Activated CD8-positive, alpha-beta memory T cell treated with anti-CD3 and anti-CD28 coated beads, Interleukin-2, amount 10 ng/mL, durations not matched to agents 7 days and 5 days (primary cell): Measurements from ENCODE around the gene OTUB2. TPM values are rescaled to one million over a fixed set of nuclear protein-coding genes. Genes with fewer than 3 reads are reported as not detected.

Experiments
- ATAC-seq: fragments of 150-1000 bp; cut with Tn5 transposase; one replicate; pipeline ENCODE4 v1.10.0; 2021; ENCODE audit warnings: moderate library complexity
- CTCF ChIA-PET: fragments of 350-600 bp; sonication (Branson Sonifier 250); formaldehyde crosslinking; loops from one replicate; lab custom pipeline; 2021; ENCODE audit warnings: antibody characterized with exemption; lab: Charles Lee
- DNase-seq: peaks from one replicate; pipeline ENCODE4 v3.0.0-alpha.2; 2020
- H3K27ac Mint-ChIP-seq: one replicate; pipeline ENCODE4 v1.8.0; 2021; ENCODE audit warnings: mild to moderate bottlenecking, mixed read lengths
- H3K27me3 Mint-ChIP-seq: one replicate; pipeline ENCODE4 v1.8.0; 2021; ENCODE audit warnings: mixed read lengths
- H3K36me3 Mint-ChIP-seq: one replicate; pipeline ENCODE4 v1.8.0; 2021; ENCODE audit warnings: mild to moderate bottlenecking, mixed read lengths
- H3K4me1 Mint-ChIP-seq: one replicate; pipeline ENCODE4 v1.8.0; 2021; ENCODE audit warnings: mixed read lengths
- H3K4me3 Mint-ChIP-seq: one replicate; pipeline ENCODE4 v1.8.0; 2021; ENCODE audit warnings: mild to moderate bottlenecking, moderate library complexity, mixed read lengths
- H3K9me3 Mint-ChIP-seq: one replicate; pipeline ENCODE4 v1.8.0; 2022; ENCODE audit warnings: low read depth, mixed read lengths
- total RNA-seq, 2 experiments: library from RNA; stranded (reverse); gene quantifications; one replicate each; pipeline ENCODE4 v1.2.3, GENCODE V29; 2021

OTUB2 gene
- total RNA-seq, 2 experiments from 2014 or later = 3.4 to 4.2 TPM

DNA sequence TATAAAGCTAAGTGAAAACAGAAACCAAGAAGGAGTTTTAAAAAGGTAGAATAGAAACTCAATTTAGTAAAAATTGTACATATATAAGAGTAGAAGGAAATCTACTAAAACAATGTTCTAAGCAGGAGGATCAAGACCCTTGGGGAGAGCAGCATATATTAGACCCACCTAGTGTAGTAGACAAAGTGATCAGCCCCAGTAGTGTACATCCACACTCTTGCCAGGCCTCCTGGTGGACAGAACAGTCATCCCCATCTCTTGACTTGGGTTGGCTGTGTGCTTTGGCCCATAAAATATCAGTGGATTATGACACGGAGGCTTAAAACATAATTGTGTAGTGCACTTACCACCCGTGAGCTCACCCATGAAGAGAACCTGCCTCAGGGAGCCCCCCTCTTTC is 10.9 kb upstream of the OTUB2 start:
- CTCF ChIA-PET = interaction anchor here (1.1 to 2.2 kb wide), 4 partner anchors 11 to 75 kb away, joined by 3 to 11 read pairs (median 4); partner anchors contain the start of gene OTUB2
- ATAC-seq (no peak), DNase-seq (no peak)
- H3K27me3 Mint-ChIP-seq = peaks cover 13% of the 10 kb centered on the region
- H3K4me1 Mint-ChIP-seq = peaks cover 30% of the 10 kb centered on the region
- H3K36me3 Mint-ChIP-seq = no peaks in the 10 kb centered on the region
- no peaks in the 10 kb centered on the region for H3K9me3 Mint-ChIP-seq
- H3K4me3 Mint-ChIP-seq = no peak overlapping the region
- H3K27ac Mint-ChIP-seq = no peak overlapping the region

DNA sequence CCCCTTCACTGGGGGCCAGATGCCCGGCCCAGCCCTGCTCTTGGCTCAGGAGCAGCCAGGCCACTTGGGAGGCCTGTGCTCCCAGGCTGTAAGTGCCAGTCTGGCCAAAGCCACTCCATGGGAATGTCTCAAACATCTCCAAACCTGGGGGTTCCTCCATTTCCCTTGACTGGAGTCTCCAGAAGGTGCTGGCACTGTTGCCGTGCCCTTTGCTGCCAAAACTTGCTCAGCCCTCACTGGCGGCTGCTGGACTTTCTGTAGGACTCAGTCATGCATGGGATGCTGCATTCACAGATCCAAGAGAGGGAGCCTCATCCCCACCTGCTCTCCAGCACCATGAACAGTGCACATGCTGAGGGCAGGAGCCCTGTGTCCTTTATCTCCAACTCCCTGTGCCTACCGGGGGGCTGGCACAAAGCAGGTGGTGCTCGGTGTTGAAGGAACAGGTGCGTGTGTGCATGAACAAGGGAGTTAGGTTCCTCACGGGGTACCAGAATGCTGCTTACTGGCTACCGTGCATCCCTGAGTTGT is 9.6 kb upstream of the OTUB2 start:
- Mint-ChIP-seq H3K4me1 (peaks cover 29% of the 10 kb centered on the region), H3K27me3 (peaks cover 13% of the 10 kb centered on the region), H3K36me3 (no peaks in the 10 kb centered on the region), H3K4me3 (no peak overlapping the region), H3K27ac (no peak overlapping the region), H3K9me3 (no peaks in the 10 kb centered on the region)
- DNase-seq (no peak), ATAC-seq (no peak)
- CTCF ChIA-PET = interaction anchor here (1.1 to 2.8 kb wide), 5 partner anchors 12 to 120 kb away, joined by 3 to 11 read pairs (median 7); no protein-coding TSS in a partner anchor

DNA sequence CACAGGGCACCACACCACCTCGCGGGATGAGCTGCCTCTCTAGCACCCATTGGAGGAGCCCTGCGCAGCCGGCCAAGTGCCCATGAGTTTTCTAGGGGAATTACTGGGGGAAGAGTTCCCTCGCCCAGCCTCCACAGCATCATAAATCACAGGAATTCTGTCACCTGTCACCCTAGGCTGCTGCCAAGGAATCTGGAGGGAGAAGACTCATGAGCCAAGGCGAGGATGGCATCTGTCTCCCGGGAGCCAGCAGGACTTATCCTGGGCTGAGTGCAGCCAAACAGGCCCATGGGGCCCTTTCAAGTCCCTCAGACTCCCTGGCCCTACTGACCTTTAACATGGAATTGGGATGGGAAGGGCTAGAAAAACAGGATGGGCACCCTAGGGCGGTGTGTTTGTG is 7.8 kb upstream of the OTUB2 start:
- Mint-ChIP-seq H3K9me3 (no peaks in the 10 kb centered on the region), H3K4me3 (no peak overlapping the region), H3K36me3 (no peaks in the 10 kb centered on the region), H3K27ac (no peak overlapping the region), H3K27me3 (peaks cover 13% of the 10 kb centered on the region), H3K4me1 (peaks cover 34% of the 10 kb centered on the region)
- ATAC-seq = no peak
- no peak for DNase-seq
- CTCF ChIA-PET = interaction anchor here (1.0 to 2.8 kb wide), 6 partner anchors 17 to 118 kb away, joined by 3 to 11 read pairs (median 6); no protein-coding TSS in a partner anchor

DNA sequence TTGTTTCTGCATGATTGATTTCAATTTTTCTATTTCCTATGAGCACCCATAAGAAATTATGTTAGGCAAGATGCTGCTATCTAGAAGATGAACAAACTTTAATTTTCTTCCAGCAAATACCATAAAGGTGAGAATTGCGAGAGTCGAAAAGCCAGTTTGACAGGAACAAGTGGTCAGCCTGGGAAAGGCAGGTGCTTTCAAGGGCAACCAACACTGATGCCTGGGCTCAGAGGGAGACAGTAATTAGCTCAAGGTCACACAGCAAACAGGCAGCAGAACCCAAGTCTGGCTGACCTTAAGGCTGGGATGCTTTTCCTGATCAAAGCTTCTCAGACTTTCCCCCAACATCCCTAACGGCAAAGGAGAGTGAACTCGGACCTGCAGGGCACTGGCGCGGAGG is 6.8 kb upstream of the OTUB2 start:
- Mint-ChIP-seq H3K4me1 (peaks cover 38% of the 10 kb centered on the region), H3K27ac (no peak overlapping the region), H3K9me3 (no peaks in the 10 kb centered on the region), H3K36me3 (no peaks in the 10 kb centered on the region), H3K4me3 (no peak overlapping the region), H3K27me3 (peaks cover 13% of the 10 kb centered on the region)
- CTCF ChIA-PET = interaction anchor here (1.0 to 5.6 kb wide), 7 partner anchors 9 to 117 kb away, joined by 3 to 45 read pairs (median 7); no protein-coding TSS in a partner anchor
- DNase-seq (no peak), ATAC-seq (no peak)

DNA sequence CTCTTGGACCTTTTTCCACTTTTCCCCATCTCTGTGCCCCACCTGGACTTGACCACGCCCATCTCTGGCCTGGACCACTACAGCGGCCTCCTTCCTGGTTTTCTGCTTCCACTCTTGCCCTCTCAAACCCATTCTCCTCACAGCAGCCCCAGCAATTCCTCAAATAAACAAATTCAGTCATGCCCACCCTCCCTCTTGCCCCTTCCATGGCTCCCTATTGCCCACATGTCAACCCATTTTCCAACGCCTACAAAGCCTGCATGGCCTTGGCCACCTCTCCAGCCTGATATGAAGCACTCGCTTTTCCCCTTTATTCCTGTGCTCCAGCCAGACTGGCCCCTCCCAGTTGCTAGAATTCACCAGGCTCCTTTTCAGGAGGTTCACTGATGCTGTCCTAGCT is 5.9 kb upstream of the OTUB2 start:
- CTCF ChIA-PET = interaction anchor here (1.2 to 9.8 kb wide), 9 partner anchors 10 to 118 kb away, joined by 3 to 87 read pairs (median 9); no protein-coding TSS in a partner anchor
- H3K4me1 Mint-ChIP-seq = peaks cover 38% of the 10 kb centered on the region
- no peak for DNase-seq

GRCh38 chr14:94021001-94021400 is 5.1 kb upstream of the OTUB2 start:
- H3K27ac Mint-ChIP-seq = peak overlapping the region; percentile 76
- no peak for DNase-seq

More for the DNA sequence above, 5.9 kb upstream of the OTUB2 start:
- Mint-ChIP-seq H3K27me3 (peaks cover 12% of the 10 kb centered on the region), H3K4me3 (no peak overlapping the region), H3K27ac (no peak overlapping the region), H3K9me3 (no peaks in the 10 kb centered on the region), H3K36me3 (no peaks in the 10 kb centered on the region)
- ATAC-seq = no peak

GRCh38 chr14:94021416-94022157 is 4.6 kb upstream of the OTUB2 start:
- H3K4me3 Mint-ChIP-seq = peak overlapping the region; percentile 15
- H3K9me3 Mint-ChIP-seq = no peaks in the 10 kb centered on the region
- no peaks in the 10 kb centered on the region for H3K36me3 Mint-ChIP-seq
- peaks cover 45% of the 10 kb centered on the region for H3K4me1 Mint-ChIP-seq
- ATAC-seq (peak; percentile 29), DNase-seq (peak; percentile 76)
- peak overlapping the region; percentile 76 for H3K27ac Mint-ChIP-seq
- CTCF ChIA-PET = interaction anchor here (0.7 to 9.8 kb wide), 8 partner anchors 11 to 115 kb away, joined by 3 to 87 read pairs (median 12); no protein-coding TSS in a partner anchor
- H3K27me3 Mint-ChIP-seq = peaks cover 7% of the 10 kb centered on the region

More at GRCh38 chr14:94021001-94021400, 5.1 kb upstream of the OTUB2 start:
- Mint-ChIP-seq H3K36me3 (no peaks in the 10 kb centered on the region), H3K27me3 (peaks cover 8% of the 10 kb centered on the region), H3K9me3 (no peaks in the 10 kb centered on the region), H3K4me1 (peaks cover 42% of the 10 kb centered on the region), H3K4me3 (no peak overlapping the region)
- no peak for ATAC-seq
- CTCF ChIA-PET = interaction anchor here (0.7 to 9.8 kb wide), 11 partner anchors 11 to 117 kb away, joined by 3 to 87 read pairs (median 6); no protein-coding TSS in a partner anchor

DNA sequence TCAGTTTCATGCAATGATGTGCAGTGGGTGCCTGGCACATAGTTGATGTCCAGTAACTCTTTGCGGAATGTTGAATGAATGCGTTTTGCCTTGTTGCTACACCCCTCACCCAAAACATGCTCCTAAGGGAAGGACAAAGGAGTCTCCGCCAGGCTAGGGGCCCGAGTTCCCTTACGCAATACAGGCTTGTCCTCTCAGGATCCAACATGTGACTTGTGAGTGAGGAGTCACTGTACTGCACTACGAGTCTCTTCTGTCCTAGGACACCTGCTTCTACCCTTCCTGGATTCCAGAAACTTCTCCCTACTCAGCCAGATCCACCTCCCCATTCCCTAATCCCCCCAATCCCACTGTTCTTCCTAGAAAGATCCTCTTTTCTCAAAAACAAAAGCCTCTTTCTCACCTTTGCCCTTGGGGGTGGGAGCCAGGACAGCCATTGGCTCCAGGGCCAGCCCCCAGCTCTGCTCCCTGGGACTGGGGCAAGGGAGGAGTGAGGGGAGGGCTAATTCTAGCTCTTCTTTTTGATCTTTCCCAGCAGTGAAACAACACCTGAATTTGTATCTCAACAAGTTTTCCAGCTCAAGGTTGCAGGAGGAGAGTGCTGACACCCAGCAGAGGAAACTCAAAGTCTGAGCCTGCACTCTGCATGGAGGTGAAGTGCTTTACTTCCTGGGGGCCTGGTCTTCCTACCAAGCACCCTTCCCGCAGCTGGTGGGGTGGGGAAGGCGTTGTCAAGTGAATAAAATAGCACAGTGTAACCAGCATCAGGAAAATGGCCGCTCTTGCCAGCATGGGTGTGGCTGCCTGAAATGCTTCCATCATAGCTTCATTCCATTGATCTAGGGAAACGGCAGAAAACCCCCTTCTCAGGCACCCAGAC is 3.4 kb upstream of the OTUB2 start:
- ATAC-seq (no peak), DNase-seq (no peak)
- peaks cover 5% of the 10 kb centered on the region for H3K27me3 Mint-ChIP-seq
- H3K36me3 Mint-ChIP-seq = no peaks in the 10 kb centered on the region
- CTCF ChIA-PET = interaction anchor here (0.6 to 9.8 kb wide), 7 partner anchors 13 to 948 kb away, joined by 3 to 87 read pairs (median 16); no protein-coding TSS in a partner anchor
- peak overlapping the region; percentile 76 for H3K27ac Mint-ChIP-seq
- H3K4me1 Mint-ChIP-seq = peaks cover 54% of the 10 kb centered on the region
- peak overlapping the region; percentile 15 for H3K4me3 Mint-ChIP-seq
- H3K9me3 Mint-ChIP-seq = no peaks in the 10 kb centered on the region

DNA sequence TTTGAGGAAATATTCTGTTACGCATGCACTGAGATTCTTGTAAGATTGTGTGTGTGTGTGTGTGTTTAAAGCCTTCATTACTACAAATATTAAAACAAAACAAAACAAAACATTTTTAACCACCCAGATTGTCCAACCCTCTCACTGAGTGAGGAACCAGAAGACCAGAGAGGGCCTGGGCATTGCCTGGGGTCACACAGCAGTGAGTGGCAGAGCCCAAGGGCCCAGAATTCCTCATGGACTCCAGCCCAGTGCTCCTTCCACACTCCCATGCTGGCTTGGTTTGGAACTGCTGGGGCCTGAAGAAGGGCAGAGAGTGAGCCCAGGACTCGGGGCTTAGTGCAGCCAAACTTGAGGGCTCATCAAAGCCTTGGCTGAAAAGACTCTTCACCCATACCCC is 1.6 kb upstream of the OTUB2 start:
- no peak overlapping the region for H3K4me3 Mint-ChIP-seq
- H3K27me3 Mint-ChIP-seq = no peaks in the 10 kb centered on the region
- DNase-seq (no peak), ATAC-seq (no peak)
- no peak overlapping the region for H3K27ac Mint-ChIP-seq
- CTCF ChIA-PET = interaction anchor here (1.0 to 9.8 kb wide), 5 partner anchors 12 to 117 kb away, joined by 3 to 87 read pairs (median 12); no protein-coding TSS in a partner anchor
- peaks cover 66% of the 10 kb centered on the region for H3K4me1 Mint-ChIP-seq
- no peaks in the 10 kb centered on the region for H3K9me3 Mint-ChIP-seq
- H3K36me3 Mint-ChIP-seq = no peaks in the 10 kb centered on the region

DNA sequence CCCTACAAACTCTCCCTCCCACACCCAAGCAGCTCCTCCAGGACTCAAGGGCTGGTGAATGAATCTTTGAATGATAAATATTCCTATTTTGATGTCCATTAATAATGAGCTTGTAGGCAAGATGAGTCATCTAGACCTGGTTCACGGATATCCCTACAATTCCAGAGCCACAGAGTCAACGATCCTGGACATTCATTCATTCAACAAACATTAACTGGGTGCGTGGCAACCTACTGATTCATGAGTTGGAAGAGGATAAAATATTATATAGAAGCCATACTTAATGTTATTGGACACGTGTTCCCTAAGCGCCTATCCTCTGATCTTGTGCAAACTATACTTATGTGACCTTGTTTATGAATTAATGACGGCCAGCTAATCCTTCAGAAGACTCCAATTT is 420 bp upstream of the OTUB2 start:
- H3K4me1 Mint-ChIP-seq = peaks cover 62% of the 10 kb centered on the region

DNA sequence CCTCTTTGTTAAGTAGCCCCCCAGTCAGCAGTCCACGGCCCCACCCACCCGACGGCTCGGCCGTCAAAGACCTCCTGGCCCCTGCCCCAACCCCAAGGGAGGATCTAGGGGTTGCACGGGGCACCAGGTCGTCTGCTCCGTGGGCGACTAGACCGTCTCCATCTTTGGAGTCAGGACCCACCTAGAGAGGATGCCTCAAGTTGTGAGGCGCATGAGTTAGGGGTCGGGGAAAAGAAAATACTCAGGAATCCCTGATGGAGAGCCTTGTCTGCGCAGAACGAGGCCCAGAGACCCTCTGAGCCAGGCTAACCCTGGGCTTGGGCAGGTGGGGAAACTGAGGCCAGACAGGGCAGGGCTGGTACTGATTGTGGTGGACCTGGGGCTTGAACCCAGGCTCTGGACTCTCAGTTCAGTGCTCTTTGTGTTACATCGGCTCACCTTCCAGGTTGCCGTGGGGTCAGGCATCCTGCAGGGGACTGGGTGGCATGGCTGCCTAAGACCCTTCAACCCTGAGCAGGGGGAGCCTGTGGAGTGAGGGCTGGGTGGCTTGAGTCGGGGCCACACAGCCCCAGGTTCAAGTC is 839 bp downstream of the OTUB2 start:
- H3K4me1 Mint-ChIP-seq = peaks cover 49% of the 10 kb centered on the region

More for the DNA sequence above, 420 bp upstream of the OTUB2 start:
- DNase-seq (no peak), ATAC-seq (no peak)
- CTCF ChIA-PET = interaction anchor here (0.6 to 9.8 kb wide), 12 partner anchors 10 to 155 kb away, joined by 3 to 87 read pairs (median 3); no protein-coding TSS in a partner anchor
- Mint-ChIP-seq H3K27me3 (no peaks in the 10 kb centered on the region), H3K36me3 (no peaks in the 10 kb centered on the region), H3K4me3 (peak overlapping the region; percentile 64), H3K27ac (no peak overlapping the region), H3K9me3 (no peaks in the 10 kb centered on the region)

More for the DNA sequence above, 839 bp downstream of the OTUB2 start:
- peak overlapping the region; percentile 54 for H3K4me3 Mint-ChIP-seq
- no peak for ATAC-seq
- H3K36me3 Mint-ChIP-seq = no peaks in the 10 kb centered on the region
- H3K27me3 Mint-ChIP-seq = no peaks in the 10 kb centered on the region
- H3K27ac Mint-ChIP-seq = no peak overlapping the region
- CTCF ChIA-PET = interaction anchor here (1.2 to 9.8 kb wide), 6 partner anchors 9 to 153 kb away, joined by 3 to 87 read pairs (median 10); no protein-coding TSS in a partner anchor
- no peak for DNase-seq
- no peaks in the 10 kb centered on the region for H3K9me3 Mint-ChIP-seq
